ENCODE data around the gene DHX58.

Gene DHX58

GRCh38 chr17:42109086-42109485, 3.4 kb downstream of the DHX58 start:
- DNase-seq (ENCODE audit: low read depth, low spot score) = no peak
- H3K4me3 ChIP-seq (ENCODE audit: low read length) = no peak overlapping the region
- no CpG with 5 or more reads among the region's 9 CpGs for WGBS (ENCODE audit: insufficient coverage, insufficient read length)
- H3K36me3 ChIP-seq (ENCODE audit: control insufficient read depth, insufficient read depth, low read length) = no peaks in the 10 kb centered on the region
- peaks cover 7% of the 10 kb centered on the region for H3K4me1 ChIP-seq (ENCODE audit: control insufficient read depth, insufficient read depth, low read length)
- H3K27me3 ChIP-seq (ENCODE audit: control insufficient read depth, insufficient read depth, low read length) = no peaks in the 10 kb centered on the region
- no peak overlapping the region for H3K27ac ChIP-seq (ENCODE audit: low read length)
- H3K9me3 ChIP-seq (ENCODE audit: control insufficient read depth, insufficient read depth, low read length) = no peaks in the 10 kb centered on the region

GRCh38 chr17:42107597-42108576, 4.6 kb downstream of the DHX58 start:
- Histone ChIP-seq H3K36me3 (ENCODE audit: control insufficient read depth, insufficient read depth, low read length) (0 out of 2 replicates have a peak, but pooled peaks cover 2% of the 10 kb centered on the region), H3K4me3 (ENCODE audit: low read length) (peak overlapping the region; percentile 39), H3K4me1 (ENCODE audit: control insufficient read depth, insufficient read depth, low read length) (peaks cover 9% of the 10 kb centered on the region), H3K9me3 (ENCODE audit: control insufficient read depth, insufficient read depth, low read length) (no peaks in the 10 kb centered on the region), H3K27ac (ENCODE audit: low read length) (no peak overlapping the region), H3K27me3 (ENCODE audit: control insufficient read depth, insufficient read depth, low read length) (no peaks in the 10 kb centered on the region)
- peak; percentile 64 for DNase-seq (ENCODE audit: low read depth, low spot score)
- WGBS (ENCODE audit: insufficient coverage, insufficient read length) = no CpG with 5 or more reads among the region's 51 CpGs

- DNase-seq (ENCODE audit: low read depth, low spot score) = no peak
- no peak overlapping the region for H3K27ac ChIP-seq (ENCODE audit: low read length)
- H3K9me3 ChIP-seq (ENCODE audit: control insufficient read depth, insufficient read depth, low read length) = no peaks in the 10 kb centered on the region
- H3K4me3 ChIP-seq (ENCODE audit: low read length) = peak overlapping the region; percentile 39; the same call in 1 of the 2 replicates
- peaks cover 9% of the 10 kb centered on the region for H3K4me1 ChIP-seq (ENCODE audit: control insufficient read depth, insufficient read depth, low read length)
- 0 out of 2 replicates have a peak, but pooled peaks cover 2% of the 10 kb centered on the region for H3K36me3 ChIP-seq (ENCODE audit: control insufficient read depth, insufficient read depth, low read length)
- no CpG with 5 or more reads among the region's 6 CpGs for WGBS (ENCODE audit: insufficient coverage, insufficient read length)
- H3K27me3 ChIP-seq (ENCODE audit: control insufficient read depth, insufficient read depth, low read length) = no peaks in the 10 kb centered on the region
Observed at GRCh38 chr17:42107124-42107523, 5.4 kb downstream of the DHX58 start.

GRCh38 chr17:42106009-42106408, 6.5 kb downstream of the DHX58 start:
- Histone ChIP-seq H3K27me3 (ENCODE audit: control insufficient read depth, insufficient read depth, low read length) (no peaks in the 10 kb centered on the region), H3K36me3 (ENCODE audit: control insufficient read depth, insufficient read depth, low read length) (0 out of 2 replicates have a peak, but pooled peaks cover 2% of the 10 kb centered on the region), H3K9me3 (ENCODE audit: control insufficient read depth, insufficient read depth, low read length) (no peaks in the 10 kb centered on the region), H3K4me1 (ENCODE audit: control insufficient read depth, insufficient read depth, low read length) (peaks cover 9% of the 10 kb centered on the region), H3K4me3 (ENCODE audit: low read length) (no peak overlapping the region), H3K27ac (ENCODE audit: low read length) (no peak overlapping the region)
- no CpG with 5 or more reads among the region's 2 CpGs for WGBS (ENCODE audit: insufficient coverage, insufficient read length)
- no peak for DNase-seq (ENCODE audit: low read depth, low spot score)

- WGBS (ENCODE audit: insufficient coverage, insufficient read length) = no CpG with 5 or more reads among the region's 3 CpGs
- DNase-seq (ENCODE audit: low read depth, low spot score) = no peak
- no peak overlapping the region for H3K4me3 ChIP-seq (ENCODE audit: low read length)
- H3K36me3 ChIP-seq (ENCODE audit: control insufficient read depth, insufficient read depth, low read length) = 0 out of 2 replicates have a peak, but pooled peaks cover 2% of the 10 kb centered on the region
- H3K27me3 ChIP-seq (ENCODE audit: control insufficient read depth, insufficient read depth, low read length) = no peaks in the 10 kb centered on the region
- H3K4me1 ChIP-seq (ENCODE audit: control insufficient read depth, insufficient read depth, low read length) = peaks cover 9% of the 10 kb centered on the region
- H3K27ac ChIP-seq (ENCODE audit: low read length) = no peak overlapping the region
- no peaks in the 10 kb centered on the region for H3K9me3 ChIP-seq (ENCODE audit: control insufficient read depth, insufficient read depth, low read length)
Observed at GRCh38 chr17:42104264-42104663, 8.2 kb downstream of the DHX58 start.

- no peak for DNase-seq (ENCODE audit: low read depth, low spot score)
- 0 out of 2 replicates have a peak, but pooled peaks cover 2% of the 10 kb centered on the region for H3K36me3 ChIP-seq (ENCODE audit: control insufficient read depth, insufficient read depth, low read length)
- no CpG with 5 or more reads among the region's 11 CpGs for WGBS (ENCODE audit: insufficient coverage, insufficient read length)
- H3K4me3 ChIP-seq (ENCODE audit: low read length) = no peak overlapping the region
- H3K27me3 ChIP-seq (ENCODE audit: control insufficient read depth, insufficient read depth, low read length) = no peaks in the 10 kb centered on the region
- no peaks in the 10 kb centered on the region for H3K9me3 ChIP-seq (ENCODE audit: control insufficient read depth, insufficient read depth, low read length)
- H3K4me1 ChIP-seq (ENCODE audit: control insufficient read depth, insufficient read depth, low read length) = peaks cover 8% of the 10 kb centered on the region
- H3K27ac ChIP-seq (ENCODE audit: low read length) = no peak overlapping the region
Observed at GRCh38 chr17:42103221-42103954, 9.1 kb downstream of the DHX58 start.

- Histone ChIP-seq H3K9me3 (ENCODE audit: control insufficient read depth, insufficient read depth, low read length) (no peaks in the 10 kb centered on the region), H3K27ac (ENCODE audit: low read length) (no peak overlapping the region), H3K27me3 (ENCODE audit: control insufficient read depth, insufficient read depth, low read length) (peaks cover 13% of the 10 kb centered on the region; the same call in 1 of the 2 replicates), H3K4me1 (ENCODE audit: control insufficient read depth, insufficient read depth, low read length) (peaks cover 3% of the 10 kb centered on the region), H3K4me3 (ENCODE audit: low read length) (no peak overlapping the region), H3K36me3 (ENCODE audit: control insufficient read depth, insufficient read depth, low read length) (0 out of 2 replicates have a peak, but pooled peaks cover 2% of the 10 kb centered on the region)
- DNase-seq (ENCODE audit: low read depth, low spot score) = peak; percentile 77
- no CpG with 5 or more reads among the region's 14 CpGs for WGBS (ENCODE audit: insufficient coverage, insufficient read length)
Observed at GRCh38 chr17:42101513-42102292, 10.8 kb downstream of the DHX58 start.

- Histone ChIP-seq H3K36me3 (ENCODE audit: control insufficient read depth, insufficient read depth, low read length) (peaks cover 5% of the 10 kb centered on the region; the same call in 1 of the 2 replicates), H3K27ac (ENCODE audit: low read length) (no peak overlapping the region), H3K27me3 (ENCODE audit: control insufficient read depth, insufficient read depth, low read length) (peaks cover 13% of the 10 kb centered on the region; the same call in 1 of the 2 replicates), H3K4me3 (ENCODE audit: low read length) (peak overlapping the region; percentile 21; the same call in 1 of the 2 replicates), H3K4me1 (ENCODE audit: control insufficient read depth, insufficient read depth, low read length) (peaks cover 3% of the 10 kb centered on the region), H3K9me3 (ENCODE audit: control insufficient read depth, insufficient read depth, low read length) (no peaks in the 10 kb centered on the region)
- no CpG with 5 or more reads among the region's 14 CpGs for WGBS (ENCODE audit: insufficient coverage, insufficient read length)
- no peak for DNase-seq (ENCODE audit: low read depth, low spot score)
Observed at GRCh38 chr17:42098730-42099399, 13.6 kb downstream of the DHX58 start.

- no peak for DNase-seq (ENCODE audit: low read depth, low spot score)
Observed at GRCh38 chr17:42097691-42098631, 14.6 kb downstream of the DHX58 start, which contains the start of gene ZNF385C. TSS of gene ZNF385C (minus strand) at chr17:42098473. CDS start at chr17:42063056, 35,417 bp downstream.

More at GRCh38 chr17:42097691-42098631, 14.6 kb downstream of the DHX58 start, which contains the start of gene ZNF385C:
- Histone ChIP-seq H3K4me3 (ENCODE audit: low read length) (peak within 1 kb of the TSS; percentile 24; the same call in 1 of the 2 replicates), H3K9me3 (ENCODE audit: control insufficient read depth, insufficient read depth, low read length) (no peaks in the 10 kb centered on the region), H3K4me1 (ENCODE audit: control insufficient read depth, insufficient read depth, low read length) (no peaks in the 10 kb centered on the region; the same call in 1 of the 2 replicates), H3K27ac (ENCODE audit: low read length) (no peak within 1 kb of the TSS), H3K36me3 (ENCODE audit: control insufficient read depth, insufficient read depth, low read length) (peaks cover 3% of the 10 kb centered on the region; the same call in 1 of the 2 replicates), H3K27me3 (ENCODE audit: control insufficient read depth, insufficient read depth, low read length) (peaks cover 13% of the 10 kb centered on the region; the same call in 1 of the 2 replicates)
- WGBS (ENCODE audit: insufficient coverage, insufficient read length) = no CpG with 5 or more reads among the region's 52 CpGs

Measured in iPS DF 6.9 (cell line).